KOPT-K1 (cell line): ENCODE results near the gene PHF5A.
"Not testable (repeated sequence)": the region's sequence is repeated elsewhere in the genome, so short reads cannot be mapped to it uniquely, and the experiment has no call there.

Experiments used
- H3K27ac ChIP-seq: fragments of 200-600 bp; sonication (generic); 2 replicates; pipeline ENCODE4 v1.5.1; 2016; ENCODE audit warnings: antibody characterized with exemption, mild to moderate bottlenecking, low read depth, low read length; ENCODE audit not compliant: poor library complexity, severe bottlenecking
- H3K36me3 ChIP-seq: fragments of 200-600 bp; sonication (generic); 2 replicates; pipeline ENCODE4 v1.5.1; 2017; ENCODE audit warnings: antibody characterized with exemption, mild to moderate bottlenecking, low read length, moderate library complexity; ENCODE audit not compliant: insufficient read depth
- H3K9me3 ChIP-seq: fragments of 200-600 bp; sonication (generic); 2 replicates; pipeline ENCODE4 v1.5.1; 2017; ENCODE audit warnings: antibody characterized with exemption, low read length, mild to moderate bottlenecking; ENCODE audit not compliant: insufficient read depth, poor library complexity, severe bottlenecking

The PHF5A gene

GRCh38 chr22:41445129-41446056 is 23.1 kb downstream of the PHF5A start:
- Histone ChIP-seq H3K36me3 (peaks cover 4% of the 10 kb centered on the region), H3K9me3 (no peaks in the 10 kb centered on the region), H3K27ac (peak overlapping the region; percentile 94)

GRCh38 chr22:41444360-41445128 is 23.9 kb downstream of the PHF5A start:
- no peaks in the 10 kb centered on the region for H3K9me3 ChIP-seq
- peaks cover 10% of the 10 kb centered on the region for H3K36me3 ChIP-seq
- peak overlapping the region; percentile 94 for H3K27ac ChIP-seq

- H3K27ac ChIP-seq: no peak overlapping the region
- H3K9me3 ChIP-seq: no peaks in the 10 kb centered on the region
- H3K36me3 ChIP-seq: peaks cover 27% of the 10 kb centered on the region
Measured at GRCh38 chr22:41442240-41442792, 26.2 kb downstream of the PHF5A start.

GRCh38 chr22:41440511-41440910 is 28.0 kb downstream of the PHF5A start:
- not testable (repeated sequence) for H3K27ac ChIP-seq, H3K9me3 ChIP-seq
- H3K36me3 ChIP-seq: peaks cover 45% of the 10 kb centered on the region

- Histone ChIP-seq H3K27ac (no peak overlapping the region), H3K9me3 (no peaks in the 10 kb centered on the region), H3K36me3 (peaks cover 68% of the 10 kb centered on the region)
Measured at GRCh38 chr22:41437198-41437597, 31.3 kb downstream of the PHF5A start.

- no peak overlapping the region for H3K27ac ChIP-seq
- peaks cover 74% of the 10 kb centered on the region for H3K36me3 ChIP-seq
- no peaks in the 10 kb centered on the region for H3K9me3 ChIP-seq
Measured at GRCh38 chr22:41436322-41437113, 32.0 kb downstream of the PHF5A start.

- Histone ChIP-seq H3K36me3 (peaks cover 84% of the 10 kb centered on the region), H3K9me3 (no peaks in the 10 kb centered on the region), H3K27ac (no peak overlapping the region)
Measured at GRCh38 chr22:41435560-41435959, 32.9 kb downstream of the PHF5A start.

GRCh38 chr22:41434361-41435003 is 34.0 kb downstream of the PHF5A start:
- not testable (repeated sequence) for H3K27ac ChIP-seq, H3K9me3 ChIP-seq
- peaks cover 85% of the 10 kb centered on the region for H3K36me3 ChIP-seq

- peaks cover 78% of the 10 kb centered on the region for H3K36me3 ChIP-seq
Measured at GRCh38 chr22:41433480-41433879, 35.0 kb downstream of the PHF5A start.

GRCh38 chr22:41431656-41432055 is 36.8 kb downstream of the PHF5A start:
- peaks cover 75% of the 10 kb centered on the region for H3K36me3 ChIP-seq
- no peaks in the 10 kb centered on the region for H3K9me3 ChIP-seq
- no peak overlapping the region for H3K27ac ChIP-seq

More at GRCh38 chr22:41433480-41433879, 35.0 kb downstream of the PHF5A start:
- not testable (repeated sequence) for H3K27ac ChIP-seq, H3K9me3 ChIP-seq

- Histone ChIP-seq H3K9me3 (no peaks in the 10 kb centered on the region), H3K36me3 (peaks cover 63% of the 10 kb centered on the region), H3K27ac (no peak overlapping the region)
Measured at GRCh38 chr22:41429951-41430332, 38.5 kb downstream of the PHF5A start.

- Histone ChIP-seq H3K9me3 (no peaks in the 10 kb centered on the region), H3K27ac (no peak overlapping the region), H3K36me3 (peaks cover 63% of the 10 kb centered on the region)
Measured at GRCh38 chr22:41429232-41429950, 39.1 kb downstream of the PHF5A start.

- H3K9me3 ChIP-seq: no peaks in the 10 kb centered on the region
- no peak overlapping the region for H3K27ac ChIP-seq
- peaks cover 54% of the 10 kb centered on the region for H3K36me3 ChIP-seq
Measured at GRCh38 chr22:41425660-41426365, 42.7 kb downstream of the PHF5A start.
